Natural killer cell (primary cell): Measurements from ENCODE around the gene TMPRSS11B. TPM values are rescaled to one million over a fixed set of nuclear protein-coding genes. Genes with fewer than 3 reads are reported as not detected.

Experiments used
- ATAC-seq, 3 donors: fragments of 150-1000 bp in 2 of 3; fragments of 200-7000 bp in 1 of 3; cut with Tn5 transposase; 1 replicate in 1 of 3; 2 replicates in 2 of 3; pipeline ENCODE4 v1.10.0; 2021; ENCODE audit warnings: mild to moderate bottlenecking in 2 of 3, moderate library complexity in 2 of 3
- DNase-seq, 2 donors: peaks; one replicate each; pipeline versions ENCODE4 v3.0.0 to v3.0.0-alpha.2; 2013 to 2021; ENCODE audit warnings: mixed read lengths in 1 of 2
- H3K27ac ChIP-seq: one replicate; pipeline ENCODE4 v1.5.1; 2013; ENCODE audit warnings: mild to moderate bottlenecking, low read length
- H3K27me3 ChIP-seq: one replicate; pipeline ENCODE4 v1.6.1; 2013; ENCODE audit warnings: low read length; ENCODE audit not compliant: control insufficient read depth, insufficient read depth
- H3K36me3 ChIP-seq: one replicate; pipeline ENCODE4 v1.6.1; 2013; ENCODE audit warnings: low read length; ENCODE audit not compliant: control insufficient read depth, insufficient read depth
- H3K4me1 ChIP-seq: one replicate; pipeline ENCODE4 v1.6.1; 2013; ENCODE audit warnings: low read length; ENCODE audit not compliant: control insufficient read depth, insufficient read depth
- H3K4me3 ChIP-seq: one replicate; pipeline ENCODE4 v1.5.1; 2013; ENCODE audit warnings: low read length
- H3K9me3 ChIP-seq: one replicate; pipeline ENCODE4 v1.6.1; 2013; ENCODE audit warnings: low read length; ENCODE audit not compliant: control insufficient read depth, insufficient read depth
- H3K27ac Mint-ChIP-seq, 2 donors: one replicate each; pipeline ENCODE4 v1.8.0; 2022; ENCODE audit warnings: mild to moderate bottlenecking in 2 of 2, mixed read lengths in 2 of 2, moderate library complexity in 1 of 2
- H3K27me3 Mint-ChIP-seq, 2 donors: one replicate each; pipeline ENCODE4 v1.8.0; 2022; ENCODE audit warnings: low read depth in 2 of 2, mixed read lengths in 2 of 2
- H3K36me3 Mint-ChIP-seq: one replicate; pipeline ENCODE4 v1.8.0; 2022; ENCODE audit warnings: mixed read lengths
- H3K4me1 Mint-ChIP-seq, 2 donors: one replicate each; pipeline ENCODE4 v1.8.0; 2022; ENCODE audit warnings: mixed read lengths in 2 of 2
- H3K4me3 Mint-ChIP-seq: one replicate; pipeline ENCODE4 v1.8.0; 2022; ENCODE audit warnings: mild to moderate bottlenecking, moderate library complexity, mixed read lengths
- H3K9me3 Mint-ChIP-seq, 2 donors: one replicate each; pipeline ENCODE4 v1.8.0; 2022; ENCODE audit warnings: mixed read lengths in 2 of 2
- WGBS: methylation state at CpG from one replicate; pipeline ENCODE4 v1.1.7; 2013; ENCODE audit warnings: missing lambda C conversion rate; ENCODE audit not compliant: insufficient coverage; 5-methylcytosine and 5-hydroxymethylcytosine counted together
- intact Hi-C: fragments of 100-400 bp; cut with micrococcal nuclease; formaldehyde crosslinking; loops from one replicate; pipeline ENCODE4 v1.14.2; 2022
- total RNA-seq, 4 donors: library from RNA; stranded (reverse); fragments of 120-200 nt in 1 of 4; gene quantifications; one replicate each; pipeline versions ENCODE4 v1.2.3 to v1.2.4, GENCODE V29; 2013 to 2022
- TF ChIP-seq, protein P1 (sequence below): fragments of 200-600 bp; IDR thresholded peaks from one replicate; pipeline ENCODE4 v1.8.0; 2022; ENCODE audit warnings: antibody characterized with exemption

Gene TMPRSS11B, protein sequence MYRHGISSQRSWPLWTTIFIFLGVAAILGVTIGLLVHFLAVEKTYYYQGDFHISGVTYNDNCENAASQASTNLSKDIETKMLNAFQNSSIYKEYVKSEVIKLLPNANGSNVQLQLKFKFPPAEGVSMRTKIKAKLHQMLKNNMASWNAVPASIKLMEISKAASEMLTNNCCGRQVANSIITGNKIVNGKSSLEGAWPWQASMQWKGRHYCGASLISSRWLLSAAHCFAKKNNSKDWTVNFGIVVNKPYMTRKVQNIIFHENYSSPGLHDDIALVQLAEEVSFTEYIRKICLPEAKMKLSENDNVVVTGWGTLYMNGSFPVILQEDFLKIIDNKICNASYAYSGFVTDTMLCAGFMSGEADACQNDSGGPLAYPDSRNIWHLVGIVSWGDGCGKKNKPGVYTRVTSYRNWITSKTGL
- not detected for total RNA-seq
- not detected for total RNA-seq (2013)

DNA sequence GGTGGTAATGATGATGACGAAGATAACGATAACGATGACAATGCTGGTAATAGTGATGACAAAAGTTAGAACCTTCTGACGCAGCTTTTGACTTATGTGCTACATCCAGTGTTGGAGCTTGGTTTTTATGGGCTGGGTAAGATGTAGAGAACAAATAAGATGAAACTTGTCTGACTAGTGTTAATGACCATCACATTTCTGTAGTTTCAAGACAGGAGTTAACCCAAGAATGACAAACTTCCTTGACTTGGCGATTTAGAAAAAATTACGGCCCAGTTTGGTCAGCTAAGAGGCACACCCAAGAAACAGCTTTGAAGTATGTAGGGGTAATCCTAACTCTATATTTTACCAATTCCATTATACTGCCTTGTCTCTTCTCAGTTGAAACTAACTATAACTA lies at the start of gene TMPRSS11B:
TMPRSS11B (minus strand) TSS at position 101 of the 400 bp plus-strand sequence. CDS start 136 bp downstream, outside the sequence.
- no peak for DNase-seq
- H3K36me3 Mint-ChIP-seq = no peaks in the 10 kb centered on the region
- H3K27me3 Mint-ChIP-seq = peaks cover 5 to 9% of the 10 kb centered on the region in 2 donors
- H3K4me3 ChIP-seq = no peak within 1 kb of the TSS
- H3K4me3 Mint-ChIP-seq = no peak within 1 kb of the TSS
- TF ChIP-seq, protein P1, sequence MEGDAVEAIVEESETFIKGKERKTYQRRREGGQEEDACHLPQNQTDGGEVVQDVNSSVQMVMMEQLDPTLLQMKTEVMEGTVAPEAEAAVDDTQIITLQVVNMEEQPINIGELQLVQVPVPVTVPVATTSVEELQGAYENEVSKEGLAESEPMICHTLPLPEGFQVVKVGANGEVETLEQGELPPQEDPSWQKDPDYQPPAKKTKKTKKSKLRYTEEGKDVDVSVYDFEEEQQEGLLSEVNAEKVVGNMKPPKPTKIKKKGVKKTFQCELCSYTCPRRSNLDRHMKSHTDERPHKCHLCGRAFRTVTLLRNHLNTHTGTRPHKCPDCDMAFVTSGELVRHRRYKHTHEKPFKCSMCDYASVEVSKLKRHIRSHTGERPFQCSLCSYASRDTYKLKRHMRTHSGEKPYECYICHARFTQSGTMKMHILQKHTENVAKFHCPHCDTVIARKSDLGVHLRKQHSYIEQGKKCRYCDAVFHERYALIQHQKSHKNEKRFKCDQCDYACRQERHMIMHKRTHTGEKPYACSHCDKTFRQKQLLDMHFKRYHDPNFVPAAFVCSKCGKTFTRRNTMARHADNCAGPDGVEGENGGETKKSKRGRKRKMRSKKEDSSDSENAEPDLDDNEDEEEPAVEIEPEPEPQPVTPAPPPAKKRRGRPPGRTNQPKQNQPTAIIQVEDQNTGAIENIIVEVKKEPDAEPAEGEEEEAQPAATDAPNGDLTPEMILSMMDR = no peak
- intact Hi-C loops = no loop called here
- no peaks in the 10 kb centered on the region for H3K9me3 ChIP-seq
- no peak for ATAC-seq
- 91% methylated on average over 5 of the region's 6 CpGs for WGBS
- no peak within 1 kb of the TSS for H3K27ac Mint-ChIP-seq
- H3K4me1 Mint-ChIP-seq = no peaks in the 10 kb centered on the region
- no peaks in the 10 kb centered on the region for H3K9me3 Mint-ChIP-seq
- H3K4me1 ChIP-seq = no peaks in the 10 kb centered on the region
- no peak within 1 kb of the TSS for H3K27ac ChIP-seq
- no peaks in the 10 kb centered on the region for H3K27me3 ChIP-seq
- H3K36me3 ChIP-seq = no peaks in the 10 kb centered on the region

DNA sequence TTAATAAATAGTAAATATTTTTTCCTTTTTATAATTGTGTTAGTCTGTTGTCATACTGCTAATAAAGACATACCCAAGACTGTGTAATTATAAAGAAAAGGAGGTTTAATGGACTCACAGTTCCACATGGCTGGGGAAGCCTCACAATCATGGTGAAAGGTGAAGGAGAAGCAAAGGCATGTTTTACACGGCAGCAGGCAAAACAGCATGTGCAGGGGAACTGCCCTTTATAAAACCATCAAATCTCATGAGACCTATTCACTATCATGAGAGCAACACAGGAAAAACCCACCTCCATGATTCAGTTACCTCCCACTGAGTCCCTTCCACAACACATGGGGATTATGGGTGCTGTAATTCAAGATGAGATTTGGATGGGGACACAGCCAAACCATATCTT lies 45.8 kb upstream of the TMPRSS11B start:
- ATAC-seq (no peak), DNase-seq (no peak)
- Histone ChIP-seq H3K27me3 (peaks cover 5% of the 10 kb centered on the region), H3K27ac (no peak overlapping the region), H3K9me3 (no peaks in the 10 kb centered on the region), H3K4me1 (no peaks in the 10 kb centered on the region), H3K36me3 (no peaks in the 10 kb centered on the region), H3K4me3 (no peak overlapping the region)
- TF ChIP-seq, protein P1 = no peak
- intact Hi-C loops = no loop called here
- no peaks in the 10 kb centered on the region for H3K9me3 Mint-ChIP-seq
- H3K36me3 Mint-ChIP-seq = no peaks in the 10 kb centered on the region
- WGBS = 91% methylated on average over 1 of the region's 1 CpG
- H3K27me3 Mint-ChIP-seq = peaks cover 4 to 21% of the 10 kb centered on the region in 2 donors
- H3K4me1 Mint-ChIP-seq = no peaks in the 10 kb centered on the region
- H3K4me3 Mint-ChIP-seq = no peak overlapping the region
- no peak overlapping the region for H3K27ac Mint-ChIP-seq

DNA sequence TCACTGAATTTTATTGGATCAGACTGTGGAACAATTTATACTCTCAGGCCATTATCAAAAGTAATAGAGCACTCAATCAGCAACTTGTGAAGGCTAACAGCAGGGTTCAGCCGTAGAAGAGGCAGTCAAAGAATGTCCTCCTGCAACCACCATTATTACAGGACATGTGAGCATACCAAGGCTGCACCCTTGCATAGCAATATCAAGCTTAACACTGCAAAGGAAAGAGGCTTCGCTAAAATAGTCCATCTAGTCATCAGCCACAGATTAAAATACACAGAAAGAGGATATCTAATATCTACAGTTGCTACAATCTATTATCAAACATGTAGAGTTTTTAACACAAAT lies 42.9 kb upstream of the TMPRSS11B start:
- DNase-seq = no peak
- Mint-ChIP-seq H3K9me3 (no peaks in the 10 kb centered on the region), H3K4me1 (no peaks in the 10 kb centered on the region)

More for the DNA sequence above, 42.9 kb upstream of the TMPRSS11B start:
- H3K36me3 ChIP-seq = no peaks in the 10 kb centered on the region
- Mint-ChIP-seq H3K27me3 (peaks cover 2 to 26% of the 10 kb centered on the region in 2 donors), H3K36me3 (no peaks in the 10 kb centered on the region), H3K27ac (no peak overlapping the region), H3K4me3 (no peak overlapping the region)
- TF ChIP-seq, protein P1 = no peak
- H3K27ac ChIP-seq = no peak overlapping the region
- ATAC-seq = no peak
- H3K4me1 ChIP-seq = no peaks in the 10 kb centered on the region
- H3K27me3 ChIP-seq = peaks cover 5% of the 10 kb centered on the region
- H3K9me3 ChIP-seq = no peaks in the 10 kb centered on the region
- no peak overlapping the region for H3K4me3 ChIP-seq
- WGBS = 72% methylated on average over 2 of the region's 2 CpGs
- intact Hi-C loops = no loop called here
